BJ (cell line): ENCODE measurements around the gene BEST4. TPM values are rescaled to one million over a fixed set of nuclear protein-coding genes. Genes with fewer than 3 reads are reported as not detected.
A peak's percentile ranks its signal among the peaks of the same experiment; 100 is the strongest.

Experiments
- CTCF ChIA-PET: fragments of 350-600 bp; formaldehyde crosslinking; extraction: SDS; loops from one replicate; lab custom pipeline; 2021; ENCODE audit warnings: antibody characterized with exemption, inconsistent platforms; lab: Yijun Ruan, JAX
- POLR2A ChIA-PET: fragments of 300-600 bp; sonication (Branson Sonifier 250); formaldehyde crosslinking; extraction: SDS; loops from one replicate; lab custom pipeline; 2021; ENCODE audit warnings: antibody characterized with exemption; lab: Charles Lee
- DNase-seq: peaks from one replicate; pipeline ENCODE4 v3.0.0-alpha.2; 2011; ENCODE audit warnings: low read depth
- H3K27me3 ChIP-seq: 2 replicates; pipeline ENCODE4 v1.6.0; 2011; ENCODE audit warnings: low read length; ENCODE audit not compliant: control insufficient read depth, insufficient read depth
- H3K36me3 ChIP-seq: 2 replicates; pipeline ENCODE4 v1.5.1; 2011; ENCODE audit warnings: low read length; ENCODE audit not compliant: control insufficient read depth, insufficient read depth
- H3K4me3 ChIP-seq: 2 replicates; pipeline ENCODE4 v1.5.1; 2011; ENCODE audit warnings: low read depth, mild to moderate bottlenecking, control low read depth, low read length
- polyA plus RNA-seq: library from polyadenylated mRNA; depleted of rRNA; stranded (reverse); fragments of >200 nt; gene quantifications from 2 replicates; pipeline ENCODE4 v1.2.3, GENCODE V29; 2011
- TF ChIP-seq, protein P1 (sequence below): IDR thresholded peaks from 2 replicates; pipeline ENCODE4 v1.5.1; 2011; ENCODE audit warnings: low read depth, mild to moderate bottlenecking, control low read depth, inconsistent platforms, low read length, moderate library complexity; ENCODE audit not compliant: insufficient read depth

BEST4 gene
- polyA plus RNA-seq, 1 experiment = 0.16 TPM

DNA sequence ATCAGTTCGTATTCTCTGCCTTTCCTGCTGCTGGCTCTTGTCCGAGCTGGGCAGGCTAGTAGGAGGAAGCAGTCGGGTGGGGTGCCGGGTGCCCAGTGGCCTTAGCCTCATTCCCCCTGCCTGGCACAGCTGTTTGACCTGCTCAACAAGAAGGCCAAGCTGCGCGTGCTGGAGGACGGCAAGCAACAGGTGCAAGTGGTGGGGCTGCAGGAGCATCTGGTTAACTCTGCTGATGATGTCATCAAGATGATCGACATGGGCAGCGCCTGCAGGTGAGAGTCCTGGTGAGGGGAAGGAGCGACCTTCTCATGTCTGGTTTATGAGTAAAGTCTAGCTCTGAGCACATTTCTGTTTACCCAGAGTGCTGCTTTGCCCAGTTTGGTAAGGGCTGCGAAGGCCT is 28.9 kb downstream of the BEST4 start:
- ChIA-PET CTCF (no interaction called here), POLR2A (no interaction called here)
- Histone ChIP-seq H3K27me3 (no peaks in the 10 kb centered on the region), H3K36me3 (peaks cover 11% of the 10 kb centered on the region), H3K4me3 (no peak overlapping the region)
- TF ChIP-seq, protein P1, sequence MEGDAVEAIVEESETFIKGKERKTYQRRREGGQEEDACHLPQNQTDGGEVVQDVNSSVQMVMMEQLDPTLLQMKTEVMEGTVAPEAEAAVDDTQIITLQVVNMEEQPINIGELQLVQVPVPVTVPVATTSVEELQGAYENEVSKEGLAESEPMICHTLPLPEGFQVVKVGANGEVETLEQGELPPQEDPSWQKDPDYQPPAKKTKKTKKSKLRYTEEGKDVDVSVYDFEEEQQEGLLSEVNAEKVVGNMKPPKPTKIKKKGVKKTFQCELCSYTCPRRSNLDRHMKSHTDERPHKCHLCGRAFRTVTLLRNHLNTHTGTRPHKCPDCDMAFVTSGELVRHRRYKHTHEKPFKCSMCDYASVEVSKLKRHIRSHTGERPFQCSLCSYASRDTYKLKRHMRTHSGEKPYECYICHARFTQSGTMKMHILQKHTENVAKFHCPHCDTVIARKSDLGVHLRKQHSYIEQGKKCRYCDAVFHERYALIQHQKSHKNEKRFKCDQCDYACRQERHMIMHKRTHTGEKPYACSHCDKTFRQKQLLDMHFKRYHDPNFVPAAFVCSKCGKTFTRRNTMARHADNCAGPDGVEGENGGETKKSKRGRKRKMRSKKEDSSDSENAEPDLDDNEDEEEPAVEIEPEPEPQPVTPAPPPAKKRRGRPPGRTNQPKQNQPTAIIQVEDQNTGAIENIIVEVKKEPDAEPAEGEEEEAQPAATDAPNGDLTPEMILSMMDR = no peak
- no peak for DNase-seq

DNA sequence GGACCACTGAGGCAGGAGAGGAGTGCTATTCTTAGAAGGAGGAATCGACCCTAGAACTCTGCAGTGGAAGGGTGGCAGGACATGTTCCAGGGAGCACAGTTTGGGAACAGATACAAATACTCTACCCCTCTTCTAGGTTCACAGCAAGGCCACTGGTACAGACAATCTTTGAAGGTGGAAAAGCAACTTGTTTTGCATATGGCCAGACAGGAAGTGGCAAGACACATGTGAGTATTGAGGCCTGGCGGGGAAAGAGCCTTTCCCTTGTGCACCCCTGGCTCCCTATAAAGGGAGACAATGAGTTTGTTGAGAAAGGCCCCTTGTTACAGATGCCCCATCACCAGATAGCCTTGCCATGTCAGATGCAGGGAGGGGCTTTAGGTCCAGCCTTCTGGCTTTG is 30.6 kb downstream of the BEST4 start:
- H3K36me3 ChIP-seq = peaks cover 14% of the 10 kb centered on the region
- H3K4me3 ChIP-seq = no peak overlapping the region
- no peaks in the 10 kb centered on the region for H3K27me3 ChIP-seq
- TF ChIP-seq, protein P1 = no peak
- no peak for DNase-seq
- POLR2A ChIA-PET = no interaction called here
- CTCF ChIA-PET = no interaction called here

DNA sequence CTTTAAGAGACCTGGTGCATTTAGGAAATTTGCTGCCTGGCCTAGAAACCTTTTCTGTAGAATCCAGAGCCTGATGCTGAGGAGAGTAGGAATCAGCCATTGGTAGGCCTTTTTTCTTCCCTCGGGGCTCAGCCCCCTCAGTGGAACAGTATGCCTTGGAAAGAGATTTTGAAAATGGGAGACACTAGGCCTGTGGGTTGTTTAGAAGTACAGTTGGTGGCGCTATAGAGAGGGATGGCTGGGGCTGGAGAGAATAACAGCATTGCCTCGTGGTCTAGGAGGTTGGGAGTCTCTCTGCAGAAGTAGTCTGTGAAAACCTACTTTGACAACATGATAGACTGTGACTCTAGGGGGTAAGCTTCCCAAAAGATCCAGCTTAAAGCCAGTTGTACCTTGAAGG is 40.1 kb downstream of the BEST4 start:
- no peak for DNase-seq
- TF ChIP-seq, protein P1 = no peak
- Histone ChIP-seq H3K27me3 (no peaks in the 10 kb centered on the region), H3K4me3 (no peak overlapping the region), H3K36me3 (0 out of 2 replicates have a peak, but pooled peaks cover 4% of the 10 kb centered on the region)
- ChIA-PET POLR2A (no interaction called here), CTCF (interaction anchor here (0.6 to 1.9 kb wide), 4 partner anchors 15 to 1755 kb away, joined by 3 to 6 read pairs (median 4); partner anchors contain the start of gene RNU5D-1)

DNA sequence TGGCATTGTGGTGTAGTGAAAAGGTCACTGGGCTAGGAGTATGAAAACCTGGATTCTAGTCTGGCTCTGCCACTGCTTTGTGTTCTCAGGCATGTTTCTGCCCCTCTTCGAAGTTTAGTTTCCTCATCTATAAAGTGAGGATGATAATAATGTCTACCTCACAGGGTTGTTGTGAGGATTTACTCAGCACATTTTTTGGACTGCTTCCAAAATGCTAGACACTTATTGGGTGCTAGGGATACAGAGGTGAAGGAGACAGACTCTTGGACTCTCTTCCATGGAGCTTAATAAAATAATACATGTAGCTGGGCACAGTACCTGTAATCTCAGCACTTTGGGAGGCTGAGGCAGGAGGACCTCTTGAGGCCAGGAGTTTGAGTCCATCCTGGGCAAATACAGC is 44.8 kb downstream of the BEST4 start:
- POLR2A ChIA-PET = no interaction called here
- no peak overlapping the region for H3K4me3 ChIP-seq
- CTCF ChIA-PET = interaction anchor here (1.0 to 1.5 kb wide), 2 partner anchors 13 to 57 kb away, joined by 3 to 8 read pairs; partner anchors contain the start of genes PLK3 and RNU5D-1

DNA sequence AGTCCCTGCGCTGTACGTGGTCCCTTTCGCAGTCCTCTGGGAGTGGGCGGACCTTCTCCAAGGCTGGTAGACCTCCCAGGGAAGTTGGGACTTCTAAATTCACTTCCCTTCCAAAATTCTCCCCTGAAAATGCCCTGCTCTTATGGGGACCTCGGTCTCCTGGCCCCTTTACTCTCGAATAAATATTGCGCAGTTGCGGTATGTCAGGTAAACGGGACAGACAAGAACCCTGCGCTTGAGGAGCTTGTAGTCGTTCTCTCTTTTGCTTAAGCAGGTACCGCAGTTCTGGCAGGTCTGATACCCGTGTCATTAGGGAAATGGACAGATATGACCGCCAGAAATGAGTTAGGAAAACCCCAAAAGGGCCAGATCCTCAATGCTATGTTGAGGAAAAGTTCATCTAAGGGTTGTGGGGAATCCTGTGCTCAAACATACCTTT is 47.8 kb downstream of the BEST4 start:
- ChIA-PET CTCF (no interaction called here), POLR2A (no interaction called here)
- Histone ChIP-seq H3K4me3 (peak overlapping the region; percentile 64), H3K36me3 (0 out of 2 replicates have a peak, but pooled peaks cover 2% of the 10 kb centered on the region), H3K27me3 (no peaks in the 10 kb centered on the region)
- TF ChIP-seq, protein P1 = no peak
- no peak for DNase-seq

More for the DNA sequence above, 44.8 kb downstream of the BEST4 start:
- no peaks in the 10 kb centered on the region for H3K27me3 ChIP-seq
- H3K36me3 ChIP-seq = 0 out of 2 replicates have a peak, but pooled peaks cover 2% of the 10 kb centered on the region
- TF ChIP-seq, protein P1 = no peak
- DNase-seq = no peak
